HUDEP-2 (cell line): ENCODE results near the gene PPP1R8.

Experiments used
- DNase-seq, 76 experiments: peaks; one replicate each; lab custom pipeline; 2025; ENCODE audit not compliant: unreplicated experiment in 76 of 76; lab: John Stamatoyannopoulos, UW

PPP1R8 gene

GRCh38 chr1:27887215-27888021 lies 56.8 kb downstream of the PPP1R8 start:
- DNase-seq, result no peak

DNA sequence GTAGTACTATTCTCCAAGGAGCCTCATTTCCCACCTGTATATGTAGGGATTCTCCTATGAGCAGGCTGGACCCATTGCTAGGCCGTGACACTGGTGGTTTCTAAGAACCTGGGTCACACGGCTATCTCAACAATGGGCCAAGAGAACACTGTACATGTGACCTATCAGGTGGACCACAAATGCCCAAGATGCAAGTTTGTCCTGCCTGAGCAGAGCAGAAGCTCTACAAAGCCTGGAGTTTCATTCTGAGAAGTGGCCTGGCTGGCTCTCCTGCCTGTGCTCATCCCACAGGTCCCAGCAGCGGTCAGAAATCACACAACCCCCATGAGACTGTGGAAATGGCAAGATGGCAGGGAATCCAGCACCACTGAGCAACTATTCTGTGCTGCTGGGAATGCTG lies 58.9 kb downstream of the PPP1R8 start:
- no peak for DNase-seq

DNA sequence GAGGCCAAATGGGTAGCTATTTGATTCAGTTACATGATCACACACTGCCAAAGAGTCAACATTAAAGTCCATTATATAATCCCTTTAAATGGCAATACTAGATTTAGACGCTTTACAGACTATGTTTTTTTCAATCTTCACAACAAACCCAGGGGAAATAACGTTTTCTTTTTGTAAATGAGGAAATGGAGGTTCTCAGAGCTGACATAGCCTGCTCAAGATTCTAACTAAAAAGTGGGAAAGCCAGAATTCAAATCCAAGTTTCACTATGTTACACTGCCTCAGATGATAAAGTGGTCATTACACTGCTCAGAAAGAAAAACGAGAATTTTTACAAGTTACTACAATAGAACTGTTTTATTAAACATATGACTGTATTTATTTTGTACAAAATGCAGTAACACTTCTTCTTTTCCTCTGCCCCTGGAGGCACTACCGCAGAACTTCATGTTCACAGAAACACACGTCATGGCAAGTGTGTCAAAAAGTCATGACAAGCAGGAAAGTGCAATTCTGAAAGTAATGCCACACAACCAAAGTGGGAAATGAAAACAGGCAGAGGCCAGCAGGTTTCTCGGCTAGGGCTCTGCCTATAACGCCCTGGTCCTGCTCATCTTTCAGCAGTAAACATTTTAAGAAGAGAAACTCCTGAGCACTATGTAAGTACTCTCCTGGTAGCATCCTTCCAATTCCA lies 60.8 kb downstream of the PPP1R8 start:
- no peak for DNase-seq

DNA sequence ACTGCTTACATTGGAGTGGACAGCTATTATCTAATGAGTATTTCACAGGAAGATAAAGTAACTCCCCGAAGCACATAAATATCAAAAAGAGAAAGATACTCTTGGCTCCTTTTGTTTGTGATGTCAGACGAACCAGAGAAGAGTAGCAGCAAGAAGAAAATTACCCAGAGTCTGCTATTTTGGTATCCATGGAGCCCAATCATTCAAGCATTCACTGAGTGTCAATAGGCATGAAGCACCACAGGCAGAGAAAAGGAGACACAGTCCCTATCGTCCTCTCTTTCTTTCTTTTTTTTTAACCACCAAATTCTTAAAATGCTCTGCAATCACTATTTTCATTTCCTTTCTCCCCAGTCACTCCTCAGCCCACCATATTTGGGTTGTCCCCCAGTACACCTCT lies 63.9 kb downstream of the PPP1R8 start:
- DNase-seq, result no peak
